Ishikawa (cell line): ENCODE measurements around the gene LINS1.

Experiments
- CEBPB ChIP-seq: IDR thresholded peaks from 2 replicates; pipeline ENCODE4 v1.6.1; 2012
- CREB1 ChIP-seq: IDR thresholded peaks from 2 replicates; pipeline ENCODE4 v1.6.1; 2012; ENCODE audit warnings: low read depth
- EGR1 ChIP-seq: IDR thresholded peaks from 2 replicates; pipeline ENCODE4 v1.6.1; 2012
- EP300 ChIP-seq: IDR thresholded peaks from 2 replicates; pipeline ENCODE4 v1.6.1; 2012; ENCODE audit warnings: borderline replicate concordance
- FOXM1 ChIP-seq: IDR thresholded peaks from 2 replicates; pipeline ENCODE4 v1.6.1; 2012; ENCODE audit warnings: low read depth, borderline replicate concordance
- NFIC ChIP-seq: IDR thresholded peaks from 2 replicates; pipeline ENCODE4 v1.6.1; 2012
- RAD21 ChIP-seq: IDR thresholded peaks from 2 replicates; pipeline ENCODE4 v1.6.1; 2012; ENCODE audit warnings: low read depth
- REST ChIP-seq: IDR thresholded peaks from 2 replicates; pipeline ENCODE4 v1.6.1; 2012; ENCODE audit warnings: low read depth, mild to moderate bottlenecking
- TAF1 ChIP-seq: IDR thresholded peaks from 2 replicates; pipeline ENCODE4 v1.6.1; 2012; ENCODE audit warnings: low read depth, mild to moderate bottlenecking
- TCF12 ChIP-seq: IDR thresholded peaks from 2 replicates; pipeline ENCODE4 v1.6.1; 2012; ENCODE audit warnings: low read depth
- TEAD4 ChIP-seq: IDR thresholded peaks from 2 replicates; pipeline ENCODE4 v1.6.1; 2012
- YY1 ChIP-seq: IDR thresholded peaks from 2 replicates; pipeline ENCODE4 v1.6.1; 2012; ENCODE audit warnings: low read depth
- ZBTB7A ChIP-seq: IDR thresholded peaks from 2 replicates; pipeline ENCODE4 v1.6.1; 2012; ENCODE audit warnings: low read depth
- TF ChIP-seq, protein P1 (sequence below): IDR thresholded peaks from 2 replicates; pipeline ENCODE4 v1.6.1; 2012
- TF ChIP-seq, protein P2 (sequence below): IDR thresholded peaks from 2 replicates; pipeline ENCODE4 v1.6.1; 2012

LINS1 gene

DNA sequence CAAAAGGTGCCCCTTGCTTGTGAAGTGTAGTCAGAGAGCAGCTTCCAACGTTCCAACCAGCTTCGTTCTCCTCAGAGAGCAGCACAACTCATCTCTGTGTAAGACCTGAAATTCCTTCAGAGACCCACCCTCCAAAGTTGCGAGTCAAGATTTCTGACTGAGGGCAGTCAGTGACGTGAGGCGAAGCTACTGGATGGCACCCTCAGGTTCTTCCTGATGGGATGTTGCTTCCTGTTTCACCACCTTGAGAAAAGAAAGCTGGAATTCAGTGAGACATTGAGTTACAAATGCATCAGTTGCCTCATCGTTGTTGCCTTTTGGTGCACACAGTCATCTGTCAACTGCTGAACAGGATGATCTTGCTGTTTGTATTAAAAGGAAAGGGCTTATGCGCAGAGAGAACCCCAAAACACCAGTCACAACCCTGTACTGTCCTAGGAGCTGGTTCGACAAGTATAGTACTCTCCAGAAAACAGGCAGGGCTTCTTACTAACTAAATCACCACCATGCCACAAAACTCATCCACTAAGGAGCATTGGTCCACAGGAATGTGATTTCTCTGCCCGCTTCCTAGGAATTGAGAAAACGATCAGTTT, 73.1 kb downstream of the LINS1 start, which contains the start of gene CERS3:
CERS3 (minus strand) TSS at position 118 of the 596 bp plus-strand sequence. CDS start 27,101 bp downstream, outside the sequence.
- TF ChIP-seq FOXM1, result no peak
- TF ChIP-seq, protein P1, sequence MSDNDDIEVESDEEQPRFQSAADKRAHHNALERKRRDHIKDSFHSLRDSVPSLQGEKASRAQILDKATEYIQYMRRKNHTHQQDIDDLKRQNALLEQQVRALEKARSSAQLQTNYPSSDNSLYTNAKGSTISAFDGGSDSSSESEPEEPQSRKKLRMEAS, result no peak
- no peak for TF ChIP-seq NFIC
- TF ChIP-seq TCF12, result no peak
- TF ChIP-seq TEAD4, result no peak
- TF ChIP-seq EGR1, result no peak
- no peak for TF ChIP-seq REST
- no peak for TF ChIP-seq EP300
- TF ChIP-seq YY1, result no peak
- no peak for TF ChIP-seq ZBTB7A
- TF ChIP-seq TAF1, result no peak

GRCh38 chr15:100526027-100526481, 75.9 kb downstream of the LINS1 start:
- TF ChIP-seq YY1, result no peak
- TF ChIP-seq NFIC, result no peak
- no peak for TF ChIP-seq EP300
- TF ChIP-seq, protein P2, sequence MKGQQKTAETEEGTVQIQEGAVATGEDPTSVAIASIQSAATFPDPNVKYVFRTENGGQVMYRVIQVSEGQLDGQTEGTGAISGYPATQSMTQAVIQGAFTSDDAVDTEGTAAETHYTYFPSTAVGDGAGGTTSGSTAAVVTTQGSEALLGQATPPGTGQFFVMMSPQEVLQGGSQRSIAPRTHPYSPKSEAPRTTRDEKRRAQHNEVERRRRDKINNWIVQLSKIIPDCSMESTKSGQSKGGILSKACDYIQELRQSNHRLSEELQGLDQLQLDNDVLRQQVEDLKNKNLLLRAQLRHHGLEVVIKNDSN, result no peak
- TF ChIP-seq CREB1, result no peak
- TF ChIP-seq TEAD4, result no peak
- no peak for TF ChIP-seq REST
- TF ChIP-seq, protein P1, result no peak
- no peak for TF ChIP-seq FOXM1
- TF ChIP-seq CEBPB, result no peak
- TF ChIP-seq TAF1, result no peak
- TF ChIP-seq RAD21, result no peak
- no peak for TF ChIP-seq TCF12
- TF ChIP-seq EGR1, result no peak
- no peak for TF ChIP-seq ZBTB7A

DNA sequence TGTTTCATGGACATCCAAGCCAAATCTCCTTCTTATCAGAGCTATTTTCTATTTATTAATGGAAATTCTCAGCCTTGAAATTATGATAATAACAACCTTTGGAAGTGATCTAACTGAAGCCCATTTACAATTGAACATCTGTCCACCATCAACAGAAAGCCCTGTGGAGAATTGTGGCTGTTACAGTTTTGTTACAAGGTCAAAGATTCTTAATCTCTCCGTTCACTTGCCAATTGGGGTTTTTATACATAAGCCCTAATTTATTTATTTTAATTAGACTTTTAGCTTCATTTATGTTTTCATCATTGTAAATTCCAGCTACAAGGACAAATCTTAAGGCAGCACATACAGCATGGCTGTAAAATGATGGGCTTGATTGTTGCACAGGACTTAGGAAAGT, 76.5 kb downstream of the LINS1 start:
- no peak for TF ChIP-seq RAD21
- TF ChIP-seq YY1, result no peak
- TF ChIP-seq EGR1, result no peak
- no peak for TF ChIP-seq NFIC
- TF ChIP-seq TAF1, result no peak
- no peak for TF ChIP-seq TEAD4
- TF ChIP-seq CREB1, result no peak
- no peak for TF ChIP-seq TCF12

DNA sequence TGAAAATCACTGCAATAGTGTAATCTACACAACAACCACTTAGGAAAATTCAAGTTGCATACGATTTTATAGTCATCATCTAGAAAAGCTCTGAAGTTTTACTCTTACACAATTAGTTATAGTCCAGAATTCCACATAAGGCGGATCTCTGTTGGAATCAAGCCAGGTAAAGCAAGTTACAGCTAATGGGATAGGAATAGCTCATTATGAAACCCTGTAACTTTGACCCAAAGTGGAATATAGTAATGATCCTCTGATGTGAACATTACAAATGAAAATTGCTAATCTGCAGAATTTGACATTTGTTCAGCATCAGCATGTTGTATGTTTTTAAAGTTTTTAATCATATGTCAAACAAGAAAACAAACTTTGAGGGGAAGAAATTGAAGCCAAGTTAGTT, 77.7 kb downstream of the LINS1 start:
- TF ChIP-seq, protein P1, result no peak
- TF ChIP-seq EP300 (no peak), TEAD4 (no peak), FOXM1 (no peak), TCF12 (no peak), TAF1 (no peak), NFIC (no peak), ZBTB7A (no peak), RAD21 (no peak), REST (no peak), CREB1 (no peak), EGR1 (no peak), YY1 (no peak), CEBPB (no peak)
- TF ChIP-seq, protein P2, result no peak
